WTC11 (cell line): Measurements from ENCODE around the gene OMA1. TPM values are rescaled to one million over a fixed set of nuclear protein-coding genes. Genes with fewer than 3 reads are reported as not detected.

Source experiments
- ATAC-seq: fragments of 200-7000 bp; cut with Tn5 transposase; 2 replicates; pipeline ENCODE4 v1.10.0; 2021; ENCODE audit warnings: mild to moderate bottlenecking, moderate library complexity
- CTCF ChIA-PET: fragments of 300-600 bp; sonication (Branson Sonifier 250); formaldehyde crosslinking; loops from one replicate; lab custom pipeline; 2021; ENCODE audit warnings: antibody characterized with exemption; lab: Charles Lee
- POLR2A ChIA-PET: fragments of 350-600 bp; sonication (Branson Sonifier 250); formaldehyde crosslinking; loops from one replicate; lab custom pipeline; 2021; ENCODE audit warnings: antibody characterized with exemption; lab: Charles Lee
- DNase-seq: peaks from one replicate; pipeline ENCODE4 v3.0.0; 2021; ENCODE audit warnings: low spot score
- H3K27ac Mint-ChIP-seq: 2 replicates; pipeline ENCODE4 v1.8.0; 2021; ENCODE audit warnings: mixed read lengths
- H3K27me3 Mint-ChIP-seq: 2 replicates; pipeline ENCODE4 v1.8.0; 2021; ENCODE audit warnings: low read depth, mild to moderate bottlenecking, moderate library complexity, mixed read lengths
- H3K36me3 Mint-ChIP-seq: 2 replicates; pipeline ENCODE4 v1.8.0; 2021; ENCODE audit warnings: mixed read lengths
- H3K4me1 Mint-ChIP-seq: 2 replicates; pipeline ENCODE4 v1.8.0; 2022; ENCODE audit warnings: mixed read lengths
- H3K4me3 Mint-ChIP-seq: 2 replicates; pipeline ENCODE4 v1.8.0; 2021; ENCODE audit warnings: mild to moderate bottlenecking, moderate library complexity, mixed read lengths
- H3K9me3 Mint-ChIP-seq: 2 replicates; pipeline ENCODE4 v1.8.0; 2021; ENCODE audit warnings: mixed read lengths
- AFF4 ChIP-seq: sonication (generic); formaldehyde crosslinking; IDR thresholded peaks from 2 replicates; pipeline ENCODE4 v1.8.1; 2023; ENCODE audit warnings: mild to moderate bottlenecking, missing genetic modification reagents, borderline replicate concordance
- AR ChIP-seq: fragments of 250-450 bp; sonication (Bioruptor Pico); IDR thresholded peaks from 2 replicates; pipeline ENCODE4 v1.9.0; 2021; ENCODE audit warnings: mild to moderate bottlenecking
- CBFB ChIP-seq: sonication (generic); formaldehyde crosslinking; IDR thresholded peaks from 2 replicates; pipeline ENCODE4 v1.8.1; 2022; ENCODE audit warnings: mild to moderate bottlenecking, low read depth, missing genetic modification reagents
- CTCF ChIP-seq: fragments of 200-600 bp; IDR thresholded peaks from 2 replicates; pipeline ENCODE4 v1.8.0; 2022; ENCODE audit warnings: antibody characterized with exemption
- FOXJ3 ChIP-seq: sonication (generic); formaldehyde crosslinking; IDR thresholded peaks from 2 replicates; pipeline ENCODE4 v1.9.0; 2021; ENCODE audit warnings: missing genetic modification reagents, mild to moderate bottlenecking, borderline replicate concordance
- FOXK1 ChIP-seq: sonication (generic); formaldehyde crosslinking; IDR thresholded peaks from 2 replicates; pipeline ENCODE4 v1.8.0; 2022; ENCODE audit warnings: mild to moderate bottlenecking, moderate library complexity, missing genetic modification reagents
- FOXP1 ChIP-seq: sonication (generic); formaldehyde crosslinking; IDR thresholded peaks from 2 replicates; pipeline ENCODE4 v1.8.0; 2022; ENCODE audit warnings: missing genetic modification reagents, mild to moderate bottlenecking, moderate library complexity, borderline replicate concordance
- FOXP4 ChIP-seq: sonication (generic); formaldehyde crosslinking; IDR thresholded peaks from 2 replicates; pipeline ENCODE4 v1.8.0; 2022; ENCODE audit warnings: mild to moderate bottlenecking, missing genetic modification reagents
- KAT7 ChIP-seq: sonication (generic); formaldehyde crosslinking; IDR thresholded peaks from 2 replicates; pipeline ENCODE4 v1.8.1; 2023; ENCODE audit warnings: missing genetic modification reagents, mild to moderate bottlenecking, borderline replicate concordance
- MAX ChIP-seq: sonication (generic); formaldehyde crosslinking; IDR thresholded peaks from 2 replicates; pipeline ENCODE4 v1.8.0; 2022; ENCODE audit warnings: mild to moderate bottlenecking, missing genetic modification reagents
- NFATC4 ChIP-seq: fragments of 250-450 bp; sonication (Bioruptor Pico); IDR thresholded peaks from 2 replicates; pipeline ENCODE4 v1.9.0; 2021; ENCODE audit warnings: mild to moderate bottlenecking
- NFE2L1 ChIP-seq: sonication (generic); formaldehyde crosslinking; IDR thresholded peaks from 2 replicates; pipeline ENCODE4 v1.8.1; 2023; ENCODE audit warnings: missing genetic modification reagents
- NFYB ChIP-seq: sonication (generic); formaldehyde crosslinking; conservative IDR thresholded peaks from 2 replicates; pipeline ENCODE4 v1.8.0; 2022; ENCODE audit warnings: low read depth, missing genetic modification reagents
- NR1H2 ChIP-seq: sonication (generic); formaldehyde crosslinking; IDR thresholded peaks from 2 replicates; pipeline ENCODE4 v1.9.0; 2021; ENCODE audit warnings: mild to moderate bottlenecking, moderate library complexity, missing genetic modification reagents
- RELA ChIP-seq: sonication (generic); formaldehyde crosslinking; IDR thresholded peaks from 2 replicates; pipeline ENCODE4 v1.8.1; 2022; ENCODE audit warnings: missing genetic modification reagents, mild to moderate bottlenecking, borderline replicate concordance
- TEAD4 ChIP-seq: sonication (generic); formaldehyde crosslinking; IDR thresholded peaks from 2 replicates; pipeline ENCODE4 v1.8.0; 2022; ENCODE audit warnings: mild to moderate bottlenecking, missing genetic modification reagents
- TP53 ChIP-seq: sonication (generic); formaldehyde crosslinking; IDR thresholded peaks from 2 replicates; pipeline ENCODE4 v1.8.1; 2023; ENCODE audit warnings: mild to moderate bottlenecking, missing genetic modification reagents
- ZNF263 ChIP-seq: sonication (generic); formaldehyde crosslinking; IDR thresholded peaks from 2 replicates; pipeline ENCODE4 v1.8.1; 2022; ENCODE audit warnings: low read depth, mild to moderate bottlenecking, moderate library complexity, missing genetic modification reagents
- total RNA-seq: library from RNA; stranded (reverse); gene quantifications from 3 replicates; pipeline ENCODE4 v1.2.3, GENCODE V29; 2021

OMA1 gene
- total RNA-seq, 1 experiment from 2014 or later: 10.5 TPM

- TF ChIP-seq AR (CRISPR knock-in tag) (no peak), TEAD4 (CRISPR knock-in tag) (no peak)
Observed at GRCh38 chr1:58586271-58586670, 39.7 kb upstream of the OMA1 start (continued).

- TF ChIP-seq ZNF263 (CRISPR knock-in tag): no peak
- TF ChIP-seq FOXJ3 (CRISPR knock-in tag): no peak
- no peak for TF ChIP-seq NR1H2 (CRISPR knock-in tag)
- no peak for TF ChIP-seq KAT7 (CRISPR knock-in tag)
- TF ChIP-seq FOXP4 (CRISPR knock-in tag): no peak
- TF ChIP-seq CTCF: no peak
- TF ChIP-seq, all 79 proteins: peak for 0
- no peaks in the 10 kb centered on the region for H3K9me3 Mint-ChIP-seq
- no peak for ATAC-seq
Observed at GRCh38 chr1:58585581-58586151, 39.1 kb upstream of the OMA1 start.

GRCh38 chr1:58585166-58585565, 38.6 kb upstream of the OMA1 start:
- DNase-seq: no peak
- Mint-ChIP-seq H3K27me3 (peaks cover 15% of the 10 kb centered on the region), H3K4me1 (no peaks in the 10 kb centered on the region), H3K9me3 (no peaks in the 10 kb centered on the region)
- ChIA-PET CTCF (no interaction called here), POLR2A (no interaction called here)
- TF ChIP-seq AFF4 (no peak), FOXP1 (CRISPR knock-in tag) (no peak), RELA (CRISPR knock-in tag) (no peak), NFATC4 (no peak), TP53 (CRISPR knock-in tag) (no peak), CTCF (no peak), CBFB (CRISPR knock-in tag) (no peak), FOXK1 (CRISPR knock-in tag) (no peak), MAX (CRISPR knock-in tag) (no peak), NFYB (no peak), NFE2L1 (no peak)
- TF ChIP-seq, all 79 proteins: peak for 0
- Mint-ChIP-seq H3K27ac (no peak overlapping the region), H3K4me3 (no peak overlapping the region), H3K36me3 (no peaks in the 10 kb centered on the region)
- no peak for ATAC-seq

More at GRCh38 chr1:58585581-58586151, 39.1 kb upstream of the OMA1 start:
- Mint-ChIP-seq H3K36me3 (no peaks in the 10 kb centered on the region), H3K4me3 (no peak overlapping the region), H3K27ac (no peak overlapping the region), H3K4me1 (no peaks in the 10 kb centered on the region), H3K27me3 (peaks cover 14% of the 10 kb centered on the region)
- ChIA-PET POLR2A (no interaction called here), CTCF (no interaction called here)
- no peak for DNase-seq
